GM19468 (cell line): ENCODE results near the gene IMMP2L.
"Not testable (repeated sequence)": the region's sequence is repeated elsewhere in the genome, so short reads cannot be mapped to it uniquely, and the experiment has no call there.

ENCODE experiments used
- ATAC-seq: cut with Tn5 transposase; IDR thresholded peaks from one replicate; pipeline ENCODE4 v1.9.1; 2021; ENCODE audit warnings: mild to moderate bottlenecking, moderate library complexity, moderate number of reproducible peaks; ENCODE audit not compliant: unreplicated experiment; ENCODE audit errors: extremely low read depth

IMMP2L gene

DNA sequence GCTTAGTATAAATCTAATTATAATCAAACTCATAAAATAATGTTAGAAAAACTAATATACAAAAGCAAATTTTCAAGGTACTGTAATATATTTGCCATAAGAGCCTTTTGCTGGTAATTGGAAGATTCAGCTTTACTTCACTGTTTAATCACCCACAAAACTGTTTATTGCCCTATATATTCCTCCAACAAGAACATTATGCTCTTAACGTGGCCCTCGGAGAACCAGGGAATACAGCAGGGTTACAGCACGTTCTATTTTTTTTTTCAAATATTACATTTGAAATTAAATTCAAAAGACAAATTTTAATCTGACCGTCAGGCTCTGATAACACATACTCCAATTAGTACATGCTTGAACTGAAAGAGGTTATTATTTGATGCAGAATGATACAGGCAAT is 807.6 kb downstream of the IMMP2L start:
- no peak for ATAC-seq

- no peak for ATAC-seq
Measured at GRCh38 chr7:110750931-110751605, 811.2 kb downstream of the IMMP2L start.

DNA sequence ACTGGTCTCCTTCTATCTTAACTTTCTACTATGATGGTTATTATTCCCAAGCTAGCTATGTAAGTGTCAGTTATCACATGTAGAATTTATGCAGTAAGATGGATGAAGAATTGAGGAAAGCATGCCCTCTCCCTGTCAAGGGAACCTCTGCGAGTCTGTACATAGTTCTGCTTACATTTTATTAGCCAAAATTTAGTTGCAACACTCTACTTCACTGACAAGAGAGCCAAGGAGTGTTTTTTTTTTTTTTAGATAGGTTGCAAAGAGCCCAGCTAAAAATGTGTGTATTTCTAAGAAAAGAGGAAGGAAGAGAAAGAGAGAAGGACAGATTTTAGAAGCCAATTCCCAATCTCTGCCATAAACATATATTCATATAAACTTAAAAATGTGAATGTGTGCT is 829.1 kb downstream of the IMMP2L start:
- no peak for ATAC-seq

DNA sequence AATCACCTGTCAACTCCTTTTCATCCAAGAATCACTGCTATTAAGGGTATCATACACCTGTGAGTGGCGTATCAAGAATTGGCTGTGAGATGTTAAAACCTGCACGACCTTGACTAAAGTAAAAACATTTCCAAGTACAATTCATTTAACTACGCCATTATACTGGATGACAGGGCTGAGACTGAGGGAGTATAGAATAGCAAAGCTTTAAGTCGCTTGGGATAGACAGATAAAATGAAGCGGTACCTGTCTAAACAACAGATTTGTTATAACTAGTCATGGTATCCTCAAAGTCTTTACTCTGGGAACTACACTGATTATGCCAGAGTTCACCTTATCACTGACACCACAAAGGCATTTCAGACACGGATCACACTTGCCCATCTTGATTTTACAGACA is 837.5 kb downstream of the IMMP2L start:
- no peak for ATAC-seq

- ATAC-seq = no peak
Measured at GRCh38 chr7:110721395-110721794, 840.9 kb downstream of the IMMP2L start.

GRCh38 chr7:110720626-110721025 is 841.7 kb downstream of the IMMP2L start:
- no peak for ATAC-seq

- ATAC-seq = no peak
Measured at GRCh38 chr7:110719741-110720140, 842.6 kb downstream of the IMMP2L start.

DNA sequence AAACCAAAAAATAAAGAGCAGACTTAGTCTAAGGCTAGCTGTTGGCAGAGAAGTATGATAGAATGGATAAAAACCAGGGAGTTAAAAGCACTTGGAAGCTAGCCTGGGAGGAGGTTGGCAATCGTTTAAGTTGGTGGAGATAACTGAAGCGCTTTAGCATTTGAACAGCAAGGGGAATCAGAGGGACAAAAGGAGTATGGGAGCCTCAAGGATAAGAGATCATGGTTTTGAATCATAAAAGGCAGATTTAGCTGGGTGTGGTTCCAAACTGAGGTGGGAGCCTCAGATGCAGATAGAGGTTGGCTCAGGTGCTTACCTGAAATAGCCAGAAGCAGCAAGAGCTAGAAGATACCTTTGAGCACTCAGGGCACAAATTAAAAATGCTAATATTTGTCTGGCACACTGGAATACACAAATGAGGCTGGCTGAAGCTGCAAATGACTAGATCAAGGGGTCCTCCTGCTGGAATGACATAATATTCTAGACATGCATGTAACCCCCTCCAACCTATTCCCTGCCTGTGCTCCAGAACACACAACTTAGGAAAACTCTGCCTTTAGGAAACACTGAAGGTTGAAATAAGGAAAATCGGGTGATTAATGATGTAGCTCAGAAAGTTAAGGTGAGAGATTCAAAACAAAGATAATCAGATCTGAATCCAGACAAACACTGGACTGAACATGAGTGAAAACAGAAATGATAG is 843.6 kb downstream of the IMMP2L start:
- ATAC-seq = no peak

GRCh38 chr7:110704225-110704624 is 858.1 kb downstream of the IMMP2L start:
- no peak for ATAC-seq

DNA sequence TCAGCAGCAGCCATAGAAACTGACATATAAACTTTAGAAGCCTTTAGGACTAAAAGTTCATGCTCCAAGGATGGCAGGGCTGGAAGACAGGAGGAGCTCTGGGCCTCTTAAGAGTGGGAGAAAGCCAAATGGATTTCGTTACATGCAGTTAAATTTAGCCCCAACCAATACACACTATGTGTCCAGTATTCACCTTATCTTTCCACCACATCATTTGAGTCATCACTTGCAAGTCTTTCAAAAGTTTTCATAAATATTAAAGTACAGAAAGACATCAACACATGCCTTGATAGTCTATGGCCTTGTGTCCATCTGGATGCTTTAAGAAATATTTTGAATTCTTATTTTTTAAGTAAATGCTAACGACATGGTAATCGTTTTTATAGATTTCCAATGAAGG is 863.7 kb downstream of the IMMP2L start:
- ATAC-seq = no peak

DNA sequence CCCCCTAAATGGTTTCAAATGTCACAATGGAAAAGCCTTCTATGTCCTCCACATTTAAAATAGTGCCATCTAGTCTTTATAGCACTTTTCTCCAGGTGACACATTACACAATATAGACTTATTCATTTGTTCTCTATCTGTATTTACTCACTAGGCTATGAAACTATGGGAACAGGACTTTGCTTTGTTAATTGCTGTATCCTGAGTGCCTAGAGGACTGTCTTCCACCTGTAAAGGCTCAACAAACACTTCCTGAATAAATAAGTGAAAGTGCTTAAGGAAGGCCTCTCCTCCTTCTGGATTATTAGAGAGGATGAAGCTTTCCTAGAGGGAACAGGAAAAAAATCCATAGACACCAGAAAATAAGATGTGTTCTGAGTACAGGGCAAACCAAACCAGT is 868.9 kb downstream of the IMMP2L start:
- no peak for ATAC-seq

DNA sequence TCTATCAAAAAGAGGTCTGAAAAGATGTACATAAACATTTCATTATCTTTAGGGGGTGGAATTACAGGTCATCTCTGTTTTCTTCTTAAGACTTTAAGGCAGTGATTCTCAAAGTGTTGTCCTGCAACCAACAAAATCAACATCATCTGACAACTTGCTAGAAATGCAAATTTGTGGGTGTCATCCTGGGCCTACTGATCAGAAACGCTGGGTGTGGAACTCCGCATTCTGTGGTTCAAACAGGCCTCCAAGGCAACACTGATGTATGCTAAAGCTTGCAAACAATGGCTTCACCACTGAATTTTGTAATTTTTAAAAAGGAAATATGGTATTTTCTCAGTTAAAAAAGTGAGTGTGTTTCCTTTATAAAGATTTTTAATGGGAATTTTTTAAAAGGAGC is 873.4 kb downstream of the IMMP2L start:
- ATAC-seq = no peak

- ATAC-seq = no peak
Measured at GRCh38 chr7:110685899-110686298, 876.4 kb downstream of the IMMP2L start.

GRCh38 chr7:110681941-110682340 is 880.4 kb downstream of the IMMP2L start:
- no peak for ATAC-seq

GRCh38 chr7:110677405-110677804 is 884.9 kb downstream of the IMMP2L start:
- ATAC-seq = no peak

DNA sequence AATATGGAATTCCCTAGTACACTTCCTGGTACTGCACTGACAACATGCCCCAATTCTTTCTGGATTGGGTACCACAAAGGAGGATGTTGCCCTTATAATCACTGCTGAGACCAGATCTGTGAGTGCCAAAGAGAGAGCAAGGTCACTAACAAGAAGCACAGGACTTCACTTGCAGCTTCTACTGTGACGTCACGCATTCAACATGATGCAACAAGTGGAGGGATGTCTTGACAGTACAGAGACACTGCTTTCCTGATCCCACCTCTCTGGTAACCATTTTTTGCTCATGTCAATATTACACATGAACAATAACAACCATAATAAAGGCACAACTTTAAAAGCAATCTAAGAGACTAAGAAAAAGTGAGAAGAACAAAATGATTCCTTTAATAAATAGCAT is 885.5 kb downstream of the IMMP2L start:
- ATAC-seq = no peak

- peak; percentile 50 for ATAC-seq
Measured at GRCh38 chr7:110675383-110676103, 886.7 kb downstream of the IMMP2L start.

- no peak for ATAC-seq
Measured at GRCh38 chr7:110673148-110673547, 889.1 kb downstream of the IMMP2L start.

GRCh38 chr7:110669410-110669809 is 892.9 kb downstream of the IMMP2L start:
- no peak for ATAC-seq

GRCh38 chr7:110664803-110665202 is 897.5 kb downstream of the IMMP2L start:
- no peak for ATAC-seq

GRCh38 chr7:110660637-110661036 is 901.7 kb downstream of the IMMP2L start:
- not testable (repeated sequence) for ATAC-seq
